Hematopoietic multipotent progenitor cell treated with erythropoietin and hydrocortisone succinate and interleukin-3 and kit ligand, for 8 days (in vitro differentiated cells): ENCODE results near the gene IL17B.
"Not testable (repeated sequence)": the region's sequence is repeated elsewhere in the genome, so short reads cannot be mapped to it uniquely, and the experiment has no call there.

Experiments used
- DNase-seq: peaks from one replicate; pipeline ENCODE4 v3.0.0-alpha.2; 2015

IL17B gene

DNA sequence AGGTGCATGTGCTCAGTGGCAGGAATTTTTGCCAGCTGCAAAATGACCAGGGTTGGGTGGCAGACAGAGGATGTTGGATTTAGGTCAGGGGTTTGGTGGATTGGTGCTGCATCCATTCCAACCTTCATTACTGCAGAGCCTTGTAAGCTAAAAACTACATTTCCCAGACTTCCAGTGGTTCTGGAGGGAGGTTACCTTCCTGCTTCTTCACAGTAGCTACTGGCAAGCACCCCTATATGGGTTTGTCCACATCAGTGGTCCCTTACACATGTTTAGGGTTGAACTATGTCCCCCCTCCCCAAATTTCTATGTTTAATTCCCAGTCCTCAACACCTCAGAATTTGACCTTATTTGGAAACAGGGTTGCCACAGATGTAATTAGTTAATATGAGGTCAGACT is 20.7 kb upstream of the IL17B start:
- no peak for DNase-seq

DNA sequence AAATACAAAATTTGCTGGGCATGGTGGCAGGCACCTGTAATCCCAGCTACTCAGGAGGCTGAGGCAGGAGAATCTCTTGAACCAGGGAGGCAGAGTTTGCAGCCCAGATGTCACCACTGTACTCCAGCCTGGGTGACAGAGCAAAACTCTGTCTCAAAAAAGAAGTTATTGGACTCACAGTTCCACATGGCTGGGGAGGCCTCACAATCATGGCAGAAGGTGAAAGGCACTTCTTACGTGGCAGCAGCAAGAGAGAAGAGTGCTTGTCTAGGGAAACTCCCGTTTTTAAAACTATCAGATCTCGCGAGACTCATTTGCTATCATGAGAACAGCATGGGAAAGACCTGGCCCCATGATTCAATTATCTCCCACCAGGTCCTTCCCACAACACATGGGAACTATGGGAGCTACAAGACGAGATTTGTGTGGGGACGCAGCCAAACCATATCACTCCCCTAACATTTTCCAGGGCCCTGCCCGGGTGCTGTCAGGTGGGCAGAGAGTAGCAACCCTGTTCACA is 19.7 kb upstream of the IL17B start:
- DNase-seq = not testable (repeated sequence)

DNA sequence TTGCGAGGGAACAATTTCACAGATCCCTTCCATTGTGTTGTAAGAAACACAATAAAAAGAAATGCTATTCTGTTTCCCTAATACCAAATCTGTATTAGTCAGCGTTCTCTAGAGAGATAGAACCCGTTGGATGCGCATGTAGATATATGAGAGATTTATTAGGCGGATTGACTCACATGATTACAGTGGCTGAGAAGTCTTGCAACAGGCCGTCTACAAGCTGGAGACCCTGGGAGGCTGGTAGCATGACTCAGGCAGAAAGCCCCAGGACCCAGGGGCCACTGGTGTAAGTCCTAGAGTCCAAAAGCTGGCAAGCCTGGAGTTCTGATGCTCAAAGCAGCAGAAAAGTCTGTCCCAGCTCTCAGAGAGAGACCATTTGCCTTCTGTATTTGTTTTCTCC is 18.4 kb upstream of the IL17B start:
- no peak for DNase-seq

DNA sequence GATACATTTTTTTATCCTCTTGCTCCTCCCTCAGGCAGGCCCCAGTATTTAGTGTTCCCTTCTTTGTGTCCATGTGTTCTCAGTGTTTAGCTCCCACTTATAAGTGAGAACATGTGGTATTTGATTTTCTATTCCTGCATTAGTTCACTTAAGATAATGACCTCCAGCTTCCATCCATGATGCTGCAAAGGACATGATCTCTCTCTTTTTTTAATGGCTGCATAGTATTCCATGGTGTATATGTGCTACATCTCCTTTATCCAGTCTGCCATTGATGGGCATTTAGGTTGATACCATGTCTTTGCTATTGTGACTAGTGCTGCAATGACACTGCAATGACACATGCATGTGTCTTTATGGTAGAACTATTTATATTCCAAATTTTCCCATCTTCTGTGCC is 15.9 kb upstream of the IL17B start:
- DNase-seq = not testable (repeated sequence)

DNA sequence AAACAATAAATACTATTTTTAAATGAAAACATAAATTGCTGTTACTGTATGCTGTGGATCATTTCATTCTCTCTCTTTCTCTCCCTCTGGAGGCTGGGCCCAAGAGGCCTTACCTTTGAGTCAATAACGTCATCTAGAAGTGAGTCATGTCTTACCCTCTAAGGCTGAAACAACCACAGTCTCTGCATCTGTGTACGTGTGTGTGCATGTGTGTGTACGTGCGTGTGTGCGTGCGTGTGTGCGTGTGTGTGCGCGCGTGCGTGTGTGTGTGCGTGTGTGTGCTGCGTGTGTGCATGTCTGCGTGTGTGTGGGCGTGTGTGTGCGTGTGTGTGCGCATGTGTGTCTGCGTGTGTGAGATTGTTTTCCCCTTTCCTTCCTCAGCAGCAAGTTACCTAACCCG is 13.6 kb upstream of the IL17B start:
- DNase-seq = no peak

DNA sequence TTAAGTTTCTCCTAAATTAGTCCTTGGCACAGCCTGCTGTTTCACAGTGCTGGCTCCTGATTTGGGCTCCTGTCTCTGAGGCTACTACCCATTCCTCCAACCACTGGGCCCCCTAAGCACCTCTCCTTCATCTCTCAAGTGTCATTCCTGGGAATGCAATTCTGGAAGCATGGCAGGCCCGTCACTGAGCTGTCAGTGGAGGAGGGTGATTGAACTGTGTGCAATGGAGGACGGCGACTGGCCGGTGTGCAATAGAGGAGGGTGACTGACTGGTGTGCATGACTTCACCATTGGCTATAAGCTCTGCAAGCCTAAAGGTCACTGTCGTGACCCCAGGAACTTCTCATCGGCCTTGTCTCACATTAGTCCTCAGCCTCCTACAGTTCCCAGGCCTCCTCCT is 12.4 kb upstream of the IL17B start:
- no peak for DNase-seq

- DNase-seq = not testable (repeated sequence)
These were observed 12.0 kb upstream of the IL17B start for GRCh38 chr5:149391076-149391475.

- DNase-seq = no peak
These were observed 10.7 kb upstream of the IL17B start for GRCh38 chr5:149389552-149390495.

DNA sequence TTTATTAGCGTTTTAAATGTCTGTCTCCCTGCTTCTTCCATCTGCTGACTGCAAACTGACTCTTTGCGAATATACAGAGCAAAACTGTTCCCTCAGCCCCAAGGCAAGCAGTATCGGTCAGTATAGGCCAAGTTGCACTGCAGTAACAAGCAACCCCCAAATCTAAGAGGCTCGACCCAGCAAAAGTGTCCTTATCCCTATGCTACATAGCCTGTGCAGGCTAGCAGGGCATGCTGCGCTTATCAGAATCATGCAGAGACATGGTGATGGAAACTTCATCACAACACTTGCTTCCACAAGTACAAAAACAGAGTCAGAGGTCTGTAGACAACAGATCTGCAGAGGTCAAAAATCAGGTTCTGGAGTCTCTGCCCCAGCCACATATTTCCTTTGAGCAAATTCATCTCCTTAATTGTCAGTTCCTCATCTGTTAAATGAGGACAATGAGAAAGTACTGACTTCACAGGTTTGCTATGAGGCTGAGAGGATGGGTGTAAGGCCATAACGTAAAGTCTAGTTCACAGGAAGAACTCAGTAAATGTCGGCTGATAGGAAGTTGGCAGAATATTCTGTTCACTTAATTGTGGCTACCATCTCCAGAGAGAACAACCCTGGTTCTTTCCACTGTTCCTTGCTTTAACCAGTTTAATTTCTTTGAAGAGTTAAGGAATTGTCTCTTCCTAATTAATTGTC is 9.6 kb upstream of the IL17B start:
- DNase-seq = peak; percentile 8

DNA sequence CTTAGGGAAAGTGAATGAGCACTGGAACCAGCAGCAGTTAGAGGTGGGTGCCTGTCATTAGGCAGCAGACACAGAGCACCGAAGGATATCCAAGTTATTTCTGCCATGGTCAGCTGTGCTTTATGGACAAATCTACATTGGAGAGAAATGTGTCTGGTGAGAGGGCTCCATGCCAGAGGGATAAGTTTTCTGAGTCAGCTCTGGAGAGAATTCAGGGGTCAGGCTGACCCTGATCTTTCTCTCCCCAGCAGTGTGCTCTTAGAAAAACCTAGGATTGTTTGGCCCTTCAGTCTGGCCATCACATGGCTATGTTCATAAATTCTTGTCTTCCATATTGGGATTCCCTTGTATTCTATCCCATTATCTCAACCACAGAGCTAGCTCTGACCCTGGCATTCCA is 8.9 kb upstream of the IL17B start:
- DNase-seq = no peak

- DNase-seq = no peak
These were observed 8.1 kb upstream of the IL17B start for GRCh38 chr5:149387081-149387631.

DNA sequence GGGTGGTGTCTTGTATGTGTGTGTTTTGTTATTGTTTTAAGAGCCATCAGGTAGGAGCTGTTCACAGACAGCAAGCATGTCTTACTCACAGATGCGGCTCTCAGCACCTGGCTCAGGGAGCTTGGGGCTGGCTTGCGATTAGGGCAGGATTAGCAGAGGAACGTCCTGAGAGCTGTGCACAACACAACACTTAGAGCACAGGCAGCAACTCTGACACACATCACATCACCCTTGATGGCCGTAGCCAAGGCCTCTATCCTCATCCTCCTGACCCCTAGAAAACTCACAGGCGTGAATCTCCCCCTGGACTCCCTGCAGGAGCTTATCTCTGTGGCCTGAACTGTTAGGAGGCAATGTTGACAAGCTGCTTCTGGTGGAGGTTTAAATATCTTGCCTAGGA is 7.1 kb upstream of the IL17B start:
- DNase-seq = no peak

GRCh38 chr5:149383399-149383798 is 4.3 kb upstream of the IL17B start:
- no peak for DNase-seq

- DNase-seq = no peak
These were observed 3.6 kb upstream of the IL17B start for GRCh38 chr5:149382517-149383220.

GRCh38 chr5:149381986-149382338 is 2.9 kb upstream of the IL17B start:
- peak; percentile 63 for DNase-seq

GRCh38 chr5:149381261-149381985 is 2.3 kb upstream of the IL17B start:
- DNase-seq = no peak

- DNase-seq = no peak
These were observed 1.5 kb upstream of the IL17B start for GRCh38 chr5:149380466-149381121.

DNA sequence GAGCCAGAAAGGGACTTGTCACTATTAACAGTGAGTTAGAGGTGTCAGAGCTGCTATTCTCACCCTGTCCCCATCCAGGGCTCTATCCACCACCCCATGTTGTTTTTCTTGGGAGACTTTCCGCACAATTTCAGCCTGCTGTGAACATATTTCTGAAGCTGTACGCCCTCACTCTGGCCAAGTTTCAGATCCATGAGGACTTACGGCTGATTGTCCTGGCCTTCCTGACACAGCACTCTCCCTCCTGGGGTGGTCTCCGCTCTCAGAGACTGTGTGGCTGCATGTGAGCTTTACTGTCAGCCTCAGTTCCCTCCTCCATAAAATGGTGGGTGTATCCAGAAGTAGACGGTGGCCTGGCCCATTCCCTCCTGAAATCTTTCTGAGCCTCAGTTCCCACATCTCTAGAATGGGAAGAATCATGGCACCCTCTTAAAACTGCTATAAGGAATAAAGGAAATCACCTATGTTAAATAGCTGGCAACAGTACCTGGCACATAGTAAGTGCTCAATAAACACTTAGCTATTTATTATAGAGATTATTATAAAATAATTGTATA is 804 bp upstream of the IL17B start:
- DNase-seq = no peak

- DNase-seq = no peak
These were observed 761 bp downstream of the IL17B start for GRCh38 chr5:149378241-149378820.

DNA sequence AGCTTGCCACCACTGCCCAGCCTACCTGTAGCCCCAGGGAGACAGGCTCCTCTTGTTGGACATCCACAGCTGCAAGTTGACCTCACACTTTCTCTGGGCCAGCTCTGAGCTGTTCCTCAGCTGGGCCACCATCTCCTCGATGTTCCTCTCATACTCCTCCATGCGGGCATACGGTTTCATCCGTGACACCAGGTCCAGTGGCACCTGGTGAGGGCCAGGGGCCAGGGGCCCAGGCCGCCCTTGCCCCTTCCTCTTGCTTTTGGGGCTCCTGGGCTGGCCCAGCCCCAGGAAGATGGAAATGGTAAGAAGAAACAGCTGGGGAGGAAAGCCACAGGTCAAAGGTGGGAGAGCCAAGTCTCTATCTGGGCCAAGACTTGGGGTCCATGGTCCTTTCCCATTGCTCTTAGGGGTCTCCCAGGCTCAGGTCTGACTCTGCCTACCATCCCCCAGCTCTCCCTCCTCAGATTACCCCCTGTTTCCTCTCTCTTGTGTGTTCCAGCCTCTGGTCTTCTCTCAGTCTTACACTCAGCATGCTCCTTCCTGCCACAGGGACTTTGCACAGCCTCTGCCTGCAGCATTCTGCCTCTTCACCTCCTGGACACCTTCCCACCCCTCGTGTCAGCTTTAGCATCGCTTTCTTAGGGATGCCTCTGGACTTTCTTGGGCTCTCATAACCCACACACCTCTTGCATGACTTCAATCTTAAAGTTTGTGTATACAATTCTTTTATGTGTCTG is 2.2 kb downstream of the IL17B start:
- no peak for DNase-seq
